GM04504 (cell line): ENCODE measurements around the gene SLC2A11.
A peak's percentile ranks its signal among the peaks of the same experiment; 100 is the strongest.

Experiments
- DNase-seq: peaks from one replicate; pipeline ENCODE4 v3.0.0-alpha.2; 2012; ENCODE audit warnings: low read depth

SLC2A11 gene

DNA sequence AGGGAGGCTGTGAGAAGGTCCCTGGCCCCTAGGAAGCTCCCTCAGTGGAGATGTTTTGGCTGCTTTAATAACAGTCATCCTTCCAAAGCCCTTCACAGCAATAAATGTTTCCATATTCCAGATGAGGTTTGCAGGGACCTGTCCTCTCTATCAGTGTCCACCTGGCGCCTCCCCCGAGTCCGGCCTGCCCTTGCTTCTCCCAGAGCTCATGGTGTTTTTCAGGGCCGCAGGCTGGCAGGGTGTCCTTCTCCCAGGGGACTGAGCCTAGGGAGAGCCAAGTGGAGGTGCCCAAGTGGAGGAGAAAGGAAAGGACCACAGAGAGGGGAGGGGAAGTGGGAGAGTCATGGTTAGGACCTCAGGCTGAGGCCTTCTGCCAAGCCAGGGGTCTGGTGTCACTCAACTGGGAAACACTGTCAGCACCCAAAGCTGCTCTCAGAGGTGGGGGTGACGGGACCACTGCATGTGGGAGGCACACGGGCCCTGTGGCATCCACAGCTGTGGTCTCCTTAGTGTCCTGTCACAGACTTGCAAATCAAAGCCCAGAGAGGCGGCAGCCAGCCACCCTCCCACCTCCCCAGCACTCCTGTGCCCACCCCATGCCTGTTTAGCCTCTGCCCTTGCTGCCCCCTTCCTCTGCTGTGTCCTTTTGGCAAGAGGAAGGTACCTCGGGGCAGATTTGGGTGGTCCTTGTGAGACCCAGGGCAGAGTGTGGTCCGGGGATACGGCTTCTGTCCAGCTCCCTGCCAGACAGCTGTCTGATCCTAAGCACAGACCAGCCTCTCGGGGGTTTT lies 25.3 kb upstream of the SLC2A11 start:
- no peak for DNase-seq

DNA sequence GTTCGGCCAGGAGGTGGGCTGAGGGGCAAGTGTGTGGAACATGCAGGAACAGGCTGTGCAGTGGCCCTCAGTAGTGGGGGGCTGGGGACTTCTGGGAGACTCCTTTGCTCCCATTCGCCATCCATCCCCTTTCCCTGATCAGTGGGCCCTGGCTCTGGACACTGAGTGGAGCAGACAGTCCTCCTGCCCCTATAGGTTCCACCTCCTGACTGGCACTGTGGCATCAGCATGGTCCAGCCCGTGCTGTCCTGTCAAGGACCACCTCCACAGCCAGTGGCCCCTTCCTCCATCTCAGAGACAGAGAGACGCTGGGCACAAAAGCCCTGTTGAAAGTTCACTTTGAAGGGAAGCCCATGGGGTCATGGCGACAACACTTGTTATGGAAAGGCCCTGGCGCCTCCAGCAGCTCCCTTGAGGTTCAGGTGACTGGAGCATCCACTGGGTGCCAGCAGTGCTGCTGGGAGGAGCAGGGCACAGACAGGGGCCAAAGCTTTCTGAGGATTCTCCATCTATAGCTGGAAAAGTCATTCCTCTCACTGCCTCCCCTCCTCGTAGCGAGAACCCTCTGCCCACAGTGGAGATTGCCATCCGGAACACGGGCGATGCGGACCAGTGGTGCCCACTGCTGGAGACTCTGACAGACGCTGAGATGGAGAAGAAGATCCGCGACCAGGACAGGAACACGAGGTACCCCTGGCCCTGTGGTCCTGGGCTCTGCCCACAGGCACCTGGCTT lies 24.5 kb upstream of the SLC2A11 start:
- DNase-seq = no peak

- no peak for DNase-seq
Observed at GRCh38 chr22:23833911-23834317, 23.8 kb upstream of the SLC2A11 start.

DNA sequence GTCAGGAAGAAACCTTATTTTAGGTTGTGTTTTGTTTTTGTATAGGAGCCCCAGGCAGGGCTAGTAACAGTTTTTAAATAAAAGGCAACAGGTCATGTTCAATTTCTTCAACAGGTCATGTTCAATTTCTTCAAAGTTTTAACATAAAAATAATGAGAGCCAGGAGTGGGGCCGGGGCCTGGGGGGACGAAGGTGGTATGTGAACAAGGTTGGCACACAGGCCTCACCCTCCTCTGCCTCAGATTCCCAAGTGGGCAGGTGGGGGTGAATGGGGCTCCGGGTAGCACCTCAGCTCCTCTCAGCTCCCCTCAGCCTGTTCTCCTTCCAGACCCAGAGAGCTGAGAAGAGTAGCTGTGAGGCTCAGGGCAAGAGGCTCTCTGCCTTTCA lies 23.3 kb upstream of the SLC2A11 start:
- DNase-seq = no peak

DNA sequence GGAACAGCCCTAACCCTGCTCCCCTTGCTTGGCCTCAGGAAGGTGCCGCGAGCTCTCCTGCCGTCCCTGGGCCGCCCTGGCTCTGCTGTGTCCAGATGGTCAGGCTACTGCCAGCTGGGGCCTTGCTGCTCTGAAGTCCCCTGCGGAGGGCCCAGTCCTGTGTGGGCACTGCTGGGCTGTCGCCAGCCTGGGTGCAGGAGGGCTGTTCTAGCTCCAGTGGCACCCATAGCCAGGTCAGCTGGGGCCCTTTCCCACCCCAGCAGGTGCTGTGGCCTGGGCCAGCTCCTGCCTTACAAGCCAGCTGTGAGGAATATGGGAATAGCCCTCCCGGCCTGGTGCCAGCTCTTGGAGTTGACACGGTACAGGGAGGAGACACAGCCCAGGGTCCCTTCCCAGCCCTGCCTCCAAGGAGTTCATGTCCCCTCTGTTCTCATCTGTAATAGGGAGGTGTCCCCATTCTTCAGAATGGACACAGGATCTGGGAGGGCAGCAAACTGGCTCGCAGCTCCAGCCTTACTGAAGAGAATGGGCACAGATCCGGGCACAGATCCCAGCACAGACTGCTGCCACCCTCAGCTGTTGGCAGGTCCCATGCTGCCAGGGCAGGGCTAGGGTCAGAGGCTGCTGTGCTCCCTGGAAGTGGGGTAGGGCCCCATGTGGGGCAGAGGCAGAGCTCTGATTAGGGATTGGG lies 22.7 kb upstream of the SLC2A11 start:
- DNase-seq = no peak

- no peak for DNase-seq
Observed at GRCh38 chr22:23835484-23836144, 22.1 kb upstream of the SLC2A11 start.

GRCh38 chr22:23836281-23836680 lies 21.4 kb upstream of the SLC2A11 start:
- DNase-seq = no peak

- DNase-seq = no peak
Observed at GRCh38 chr22:23836692-23837495, 20.8 kb upstream of the SLC2A11 start.

GRCh38 chr22:23837496-23837859 lies 20.2 kb upstream of the SLC2A11 start:
- no peak for DNase-seq

DNA sequence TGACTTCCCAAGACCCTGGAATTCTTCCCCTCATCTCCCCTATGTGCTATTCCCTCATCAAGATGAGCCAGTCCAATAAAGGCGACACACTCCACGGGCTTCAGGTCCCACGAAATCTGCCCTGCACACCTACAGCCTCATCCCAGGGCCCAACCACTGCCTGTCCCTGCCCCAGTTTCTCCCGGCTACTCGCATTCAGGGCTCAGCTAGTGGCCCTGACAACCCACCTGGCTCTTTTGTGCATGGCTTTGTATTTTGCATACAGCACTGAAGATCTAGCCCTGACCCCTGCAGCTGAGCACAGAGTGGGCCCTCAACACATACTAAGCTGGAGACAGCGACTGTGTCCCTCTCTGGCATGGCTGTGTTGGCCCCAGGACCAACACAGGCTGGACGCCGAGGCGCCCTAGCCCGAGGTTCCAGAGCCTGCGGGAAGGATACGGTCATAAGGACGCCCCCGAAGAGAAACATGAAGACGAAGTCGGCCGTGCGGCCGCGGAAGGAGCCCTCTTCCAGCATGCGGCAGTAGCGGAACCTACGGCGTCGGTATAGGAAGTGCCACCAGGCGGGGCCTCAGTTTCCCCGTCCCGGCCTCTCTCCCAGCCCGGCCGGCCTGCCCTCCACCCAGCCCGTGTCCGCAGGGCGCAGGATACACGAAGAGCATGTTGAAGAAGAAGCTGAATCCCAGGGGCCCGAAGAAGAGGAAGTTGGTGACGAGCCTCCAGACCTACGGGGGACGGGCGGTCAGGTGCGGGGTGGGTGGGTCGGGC lies 19.6 kb upstream of the SLC2A11 start:
- DNase-seq = no peak

GRCh38 chr22:23838681-23839468 lies 18.8 kb upstream of the SLC2A11 start, which contains the start of gene DERL3:
DERL3 (minus strand) TSS chr22:23839006; CDS start chr22:23838987, 19 bp downstream.
- DNase-seq = peak; percentile 73

DNA sequence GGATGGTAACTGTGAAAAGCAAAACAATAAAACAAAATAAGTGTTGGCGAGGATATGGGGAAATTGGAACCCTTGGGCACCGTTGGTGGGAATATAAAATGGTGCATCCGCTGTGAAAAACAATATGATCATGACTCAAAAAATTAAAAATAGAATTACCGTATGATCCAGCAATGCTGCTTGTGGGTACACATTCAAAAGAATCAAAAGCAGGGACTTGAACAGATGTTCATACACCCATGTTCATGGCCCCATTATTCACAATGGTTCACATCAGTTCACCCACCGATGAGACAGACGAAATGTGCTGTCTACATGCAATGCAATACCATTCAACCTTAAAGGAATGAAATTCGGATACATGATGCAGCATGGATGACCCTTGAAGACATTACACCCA lies 17.6 kb upstream of the SLC2A11 start:
- no peak for DNase-seq

DNA sequence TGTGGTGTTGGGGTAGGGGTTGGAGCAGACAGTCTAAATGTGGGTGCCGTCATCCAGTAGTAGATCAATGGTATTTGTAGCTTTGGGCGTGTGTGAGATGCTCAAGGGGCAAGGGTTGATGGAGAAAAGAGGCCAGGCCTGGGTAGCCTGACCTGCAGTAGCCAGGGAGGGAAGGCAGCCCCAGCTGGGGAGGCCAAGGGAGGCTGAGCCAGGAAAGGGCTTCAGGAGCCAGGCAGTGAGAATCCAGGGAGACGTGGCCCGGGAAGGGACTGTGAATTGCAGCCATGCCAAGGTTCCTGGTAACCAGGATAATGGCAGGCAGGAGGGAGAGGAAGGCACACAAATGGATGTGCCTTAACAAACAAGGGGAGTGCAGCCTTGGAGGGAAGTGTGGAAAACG lies 16.4 kb upstream of the SLC2A11 start:
- no peak for DNase-seq

DNA sequence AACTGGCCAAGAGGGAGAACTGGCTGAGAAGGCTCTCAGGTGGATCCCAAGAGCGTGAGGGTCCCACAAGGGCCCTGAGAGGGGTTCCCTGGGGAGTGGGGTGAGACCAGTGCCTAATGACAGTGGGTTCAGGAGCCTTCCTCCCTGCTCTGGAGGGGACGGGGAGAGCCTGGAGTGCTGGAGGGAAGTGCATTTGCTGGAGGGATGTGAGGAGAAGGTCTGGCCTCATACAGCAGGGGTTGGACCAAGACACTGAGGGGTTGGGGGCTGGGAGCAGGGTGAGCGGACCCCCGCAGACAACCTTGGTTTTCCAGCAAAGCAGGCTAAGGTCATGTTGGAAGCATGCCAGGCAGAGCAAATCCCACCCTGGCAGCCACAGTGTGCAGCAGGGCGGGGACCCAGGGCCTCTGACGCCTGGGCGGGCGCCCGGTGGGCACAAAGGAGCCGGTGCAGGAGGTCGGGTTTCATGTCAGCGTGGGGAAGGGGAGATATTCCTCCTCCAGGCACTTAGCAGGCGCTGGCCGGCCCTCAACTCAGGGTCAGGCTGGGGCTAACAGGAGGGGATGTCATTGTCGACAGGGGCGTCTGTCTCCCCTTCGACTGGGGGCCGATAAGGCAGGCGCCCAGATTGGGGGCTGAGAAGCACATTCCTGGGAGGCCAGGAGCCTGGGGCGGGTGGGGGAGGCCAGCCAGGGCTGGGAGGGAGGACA lies 15.8 kb upstream of the SLC2A11 start:
- no peak for DNase-seq

GRCh38 chr22:23842599-23842998 lies 15.1 kb upstream of the SLC2A11 start:
- DNase-seq = no peak

- DNase-seq = no peak
Observed at GRCh38 chr22:23844739-23845202, 12.9 kb upstream of the SLC2A11 start.

- no peak for DNase-seq
Observed at GRCh38 chr22:23845265-23846080, 12.2 kb upstream of the SLC2A11 start.

GRCh38 chr22:23846081-23846469 lies 11.6 kb upstream of the SLC2A11 start:
- DNase-seq = no peak
